ENCODE results near the gene SPATA21.

DNA sequence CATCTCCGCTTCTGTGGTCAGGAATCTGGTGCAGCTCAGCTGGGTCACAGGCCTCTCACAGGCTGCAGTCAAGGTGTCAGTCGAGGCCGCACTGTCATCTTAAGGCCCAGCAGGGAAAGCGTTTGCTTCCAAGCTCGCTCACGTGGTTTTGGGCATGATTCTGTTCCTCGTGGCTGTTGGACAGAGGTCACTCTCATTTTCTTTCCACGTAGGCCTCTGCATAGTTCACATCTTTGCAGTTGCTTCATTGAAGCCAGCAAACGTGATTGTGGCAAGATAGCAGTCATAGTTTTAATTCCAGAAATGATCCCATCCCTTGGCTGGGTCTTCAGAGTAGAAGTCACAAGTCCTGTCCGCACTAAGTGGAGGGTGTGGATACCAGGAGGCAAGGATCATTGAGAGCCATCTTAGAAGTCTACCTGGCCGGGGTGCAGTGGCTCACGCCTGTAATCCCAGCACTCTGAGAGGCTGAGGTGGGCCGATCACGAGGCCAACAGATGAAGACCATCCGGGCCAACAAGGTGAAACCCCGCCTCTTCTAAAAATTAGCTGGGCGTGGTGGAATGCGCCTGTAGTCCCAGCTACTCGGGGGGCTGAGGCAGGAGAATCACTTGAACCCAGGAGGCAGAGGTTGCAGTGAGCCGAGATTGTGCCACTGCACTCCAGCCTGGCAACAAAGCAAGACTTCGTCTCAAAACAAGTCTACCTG is 27.8 kb upstream of the SPATA21 start:
- TF ChIP-seq, protein P1, sequence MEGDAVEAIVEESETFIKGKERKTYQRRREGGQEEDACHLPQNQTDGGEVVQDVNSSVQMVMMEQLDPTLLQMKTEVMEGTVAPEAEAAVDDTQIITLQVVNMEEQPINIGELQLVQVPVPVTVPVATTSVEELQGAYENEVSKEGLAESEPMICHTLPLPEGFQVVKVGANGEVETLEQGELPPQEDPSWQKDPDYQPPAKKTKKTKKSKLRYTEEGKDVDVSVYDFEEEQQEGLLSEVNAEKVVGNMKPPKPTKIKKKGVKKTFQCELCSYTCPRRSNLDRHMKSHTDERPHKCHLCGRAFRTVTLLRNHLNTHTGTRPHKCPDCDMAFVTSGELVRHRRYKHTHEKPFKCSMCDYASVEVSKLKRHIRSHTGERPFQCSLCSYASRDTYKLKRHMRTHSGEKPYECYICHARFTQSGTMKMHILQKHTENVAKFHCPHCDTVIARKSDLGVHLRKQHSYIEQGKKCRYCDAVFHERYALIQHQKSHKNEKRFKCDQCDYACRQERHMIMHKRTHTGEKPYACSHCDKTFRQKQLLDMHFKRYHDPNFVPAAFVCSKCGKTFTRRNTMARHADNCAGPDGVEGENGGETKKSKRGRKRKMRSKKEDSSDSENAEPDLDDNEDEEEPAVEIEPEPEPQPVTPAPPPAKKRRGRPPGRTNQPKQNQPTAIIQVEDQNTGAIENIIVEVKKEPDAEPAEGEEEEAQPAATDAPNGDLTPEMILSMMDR (optimal IDR thresholded peaks at IDR 0.05 in 1 of 3, IDR thresholded peaks at IDR 0.05 in 1 of 3, conservative IDR thresholded peaks at IDR 0.05 in 1 of 3; ENCODE audit: extremely low read depth in 1 of 3, insufficient read depth in 2 of 3, low read length in 3 of 3): no peak
- no peak for TF ChIP-seq EZH2 (IDR thresholded peaks at IDR 0.05; ENCODE audit: low read length)
